Cardiac muscle cell (in vitro differentiated cells and primary cell): Measurements from ENCODE around the gene SMG1. TPM values are rescaled to one million over a fixed set of nuclear protein-coding genes. Genes with fewer than 3 reads are reported as not detected.
"Not testable (repeated sequence)": the region's sequence is repeated elsewhere in the genome, so short reads cannot be mapped to it uniquely, and the experiment has no call there.

ENCODE experiments used
- DNase-seq, 2 donors: peaks; one replicate each; pipeline versions ENCODE4 v3.0.0 to v3.0.0-alpha.2; 2010 to 2017; ENCODE audit warnings: low read depth in 1 of 2, low spot score in 1 of 2
- H3K27ac ChIP-seq: fragments of 200-600 bp; sonication (generic); 2 replicates; pipeline ENCODE4 v1.5.1; 2016
- H3K27me3 ChIP-seq: fragments of 200-600 bp; sonication (generic); 2 replicates; pipeline ENCODE4 v1.6.0; 2016; ENCODE audit warnings: control low read depth
- H3K36me3 ChIP-seq: fragments of 200-600 bp; sonication (generic); 2 replicates; pipeline ENCODE4 v1.5.1; 2016; ENCODE audit warnings: control low read depth
- H3K4me1 ChIP-seq: fragments of 200-600 bp; sonication (generic); 2 replicates; pipeline ENCODE4 v1.8.1; 2017; ENCODE audit warnings: low read depth, mild to moderate bottlenecking, mixed run types
- H3K4me3 ChIP-seq: fragments of 200-600 bp; sonication (generic); 2 replicates; pipeline ENCODE4 v1.5.1; 2016; ENCODE audit warnings: mild to moderate bottlenecking
- H3K9me3 ChIP-seq: fragments of 200-600 bp; sonication (generic); 2 replicates; pipeline ENCODE4 v1.5.1; 2017; ENCODE audit warnings: low read depth, mild to moderate bottlenecking, control low read depth
- CTCF ChIP-seq: IDR thresholded peaks from 2 replicates; pipeline ENCODE4 v1.5.1; 2012; ENCODE audit warnings: low read depth, mild to moderate bottlenecking, low read length
- polyA plus RNA-seq: library from polyadenylated mRNA; unstranded; fragments of >200 nt; fragmentation: Nextera tagmentation; extraction: Ambion mirVana; gene quantifications from 2 replicates; pipeline ENCODE4 v1.2.1, GENCODE V29; 2016
- total RNA-seq: library from RNA; depleted of rRNA; stranded (reverse); fragments of >200 nt; gene quantifications from 2 replicates; pipeline ENCODE4 v1.2.3, GENCODE V29; 2016

SMG1 gene
- total and polyA plus RNA-seq, 2 experiments from 2014 or later, result 8.2 to 30.1 TPM

DNA sequence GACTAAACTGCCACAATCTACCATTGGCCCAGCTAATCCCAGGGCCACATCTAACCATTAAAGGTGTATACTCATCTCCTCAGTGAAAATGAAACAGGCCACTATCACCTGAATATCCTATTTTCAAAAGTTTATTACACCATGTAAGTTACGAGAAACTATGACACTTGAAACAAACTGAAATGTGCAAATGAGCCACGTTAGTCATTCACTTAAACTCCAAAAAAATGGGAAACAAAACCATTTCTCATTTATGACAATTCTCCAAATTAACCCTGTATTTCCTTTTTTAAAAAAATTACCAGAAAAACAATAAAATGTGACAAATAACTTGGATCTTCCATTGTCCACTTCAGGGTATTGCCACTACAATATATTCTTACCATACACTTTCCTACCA lies 41.8 kb downstream of the SMG1 start:
- peaks cover 15% of the 10 kb centered on the region for H3K36me3 ChIP-seq
- H3K27me3 ChIP-seq, DNase-seq, H3K4me3 ChIP-seq, H3K27ac ChIP-seq, H3K4me1 ChIP-seq, H3K9me3 ChIP-seq: not testable (repeated sequence)

GRCh38 chr16:18877734-18878133 lies 48.5 kb downstream of the SMG1 start:
- not testable (repeated sequence) for H3K4me3 ChIP-seq, H3K9me3 ChIP-seq, DNase-seq, H3K27ac ChIP-seq, H3K27me3 ChIP-seq, H3K4me1 ChIP-seq
- peaks cover 13% of the 10 kb centered on the region for H3K36me3 ChIP-seq

GRCh38 chr16:18877259-18877658 lies 48.9 kb downstream of the SMG1 start:
- not testable (repeated sequence) for H3K27me3 ChIP-seq, DNase-seq, H3K4me1 ChIP-seq, H3K9me3 ChIP-seq, H3K27ac ChIP-seq, H3K4me3 ChIP-seq
- peaks cover 13% of the 10 kb centered on the region for H3K36me3 ChIP-seq

GRCh38 chr16:18876301-18876700 lies 49.9 kb downstream of the SMG1 start:
- not testable (repeated sequence) for DNase-seq, H3K9me3 ChIP-seq, H3K27me3 ChIP-seq, H3K36me3 ChIP-seq, H3K4me3 ChIP-seq, H3K27ac ChIP-seq, H3K4me1 ChIP-seq

- H3K36me3 ChIP-seq, result peaks cover 24% of the 10 kb centered on the region
- H3K4me1 ChIP-seq, H3K27ac ChIP-seq, H3K27me3 ChIP-seq, H3K4me3 ChIP-seq, H3K9me3 ChIP-seq: not testable (repeated sequence)
- peak in 1 of 2 donors; percentile 52 for DNase-seq
These were observed 57.0 kb downstream of the SMG1 start for GRCh38 chr16:18869043-18869771.

GRCh38 chr16:18866277-18866823 lies 59.9 kb downstream of the SMG1 start:
- not testable (repeated sequence) for H3K4me3 ChIP-seq, H3K27me3 ChIP-seq, H3K27ac ChIP-seq, H3K9me3 ChIP-seq, H3K4me1 ChIP-seq
- peak in 1 of 2 donors; percentile 9 for DNase-seq
- H3K36me3 ChIP-seq, result peaks cover 30% of the 10 kb centered on the region

DNA sequence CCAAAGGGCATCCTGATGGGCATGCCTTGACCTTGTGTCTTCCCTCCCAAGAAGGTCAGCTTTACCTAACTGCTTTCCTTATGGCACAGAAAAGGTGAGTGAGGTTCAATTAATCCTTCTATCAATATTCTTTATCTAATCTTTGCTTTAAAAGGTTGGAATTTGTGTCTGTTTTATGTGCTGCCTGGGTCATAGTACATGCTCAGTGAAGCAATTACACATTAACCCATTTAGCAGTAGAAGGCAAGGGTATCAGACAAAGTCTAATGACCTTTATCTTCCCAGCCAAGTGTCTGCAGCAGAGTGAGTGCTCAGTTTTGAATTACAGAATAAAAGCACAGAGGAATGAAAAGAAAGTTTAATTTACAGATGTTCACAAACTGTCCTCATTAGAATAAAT lies 63.3 kb downstream of the SMG1 start:
- not testable (repeated sequence) for H3K9me3 ChIP-seq, H3K27ac ChIP-seq, H3K4me3 ChIP-seq, H3K4me1 ChIP-seq, H3K27me3 ChIP-seq, DNase-seq
- H3K36me3 ChIP-seq, result peaks cover 24% of the 10 kb centered on the region

DNA sequence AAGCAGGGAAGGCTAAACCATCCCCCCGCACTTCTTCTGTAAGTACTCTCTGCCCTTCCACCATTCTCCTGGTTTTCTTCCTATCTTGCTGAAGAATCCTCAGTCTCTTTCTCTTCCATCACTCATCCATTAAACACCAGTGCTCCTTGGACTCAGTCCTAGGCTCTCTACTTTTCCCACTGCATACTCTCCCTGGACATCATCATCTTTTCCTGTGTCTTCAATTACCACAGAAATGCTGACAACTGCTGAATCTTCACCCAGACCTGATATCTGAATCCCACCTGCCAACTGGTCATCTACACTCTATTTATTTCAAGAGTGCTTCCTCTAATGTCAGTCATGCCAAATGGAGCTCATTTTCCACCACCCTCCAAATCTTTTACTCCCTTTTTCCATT lies 71.0 kb downstream of the SMG1 start:
- no peaks in the 10 kb centered on the region for H3K4me1 ChIP-seq
- H3K9me3 ChIP-seq, result no peaks in the 10 kb centered on the region
- H3K36me3 ChIP-seq, result peaks cover 54% of the 10 kb centered on the region
- H3K27ac ChIP-seq, result no peak overlapping the region
- no peak for DNase-seq
- no peak overlapping the region for H3K4me3 ChIP-seq
- no peak for TF ChIP-seq CTCF
- H3K27me3 ChIP-seq, result no peaks in the 10 kb centered on the region

GRCh38 chr16:18853694-18854093 lies 72.5 kb downstream of the SMG1 start:
- no peaks in the 10 kb centered on the region for H3K4me1 ChIP-seq
- no peak for TF ChIP-seq CTCF
- no peak overlapping the region for H3K27ac ChIP-seq
- H3K36me3 ChIP-seq, result peaks cover 69% of the 10 kb centered on the region
- H3K9me3 ChIP-seq, result no peaks in the 10 kb centered on the region
- H3K27me3 ChIP-seq, result no peaks in the 10 kb centered on the region
- no peak overlapping the region for H3K4me3 ChIP-seq
- peak in 1 of 2 donors; percentile 11 for DNase-seq
